ENCODE results near the gene DTHD1.

GRCh38 chr4:36285784-36286480 lies 4.5 kb downstream of the DTHD1 start:
- TF ChIP-seq EZH2 (IDR thresholded peaks at IDR 0.05; ENCODE audit: borderline replicate concordance, low read depth, low read length, severe bottlenecking): no peak
- no peak for TF ChIP-seq JUN (IDR thresholded peaks at IDR 0.05; ENCODE audit: borderline replicate concordance, insufficient read depth, insufficient read length, low read depth)
- no peak for TF ChIP-seq CTCF (IDR thresholded peaks at IDR 0.05; ENCODE audit: extremely low read depth in 1 of 2, insufficient read depth in 1 of 2, low read depth in 1 of 2, low read length in 2 of 2)
- no peak for TF ChIP-seq POLR2A (IDR thresholded peaks at IDR 0.05; ENCODE audit: low read depth, low read length)
- TF ChIP-seq POLR2AphosphoS5 (IDR thresholded peaks at IDR 0.05; ENCODE audit: insufficient read depth, low read depth, low read length): no peak
- no peak for TF ChIP-seq MAX (IDR thresholded peaks at IDR 0.05; ENCODE audit: insufficient read depth, insufficient read length)
- TF ChIP-seq MYC (IDR thresholded peaks at IDR 0.05; ENCODE audit: low read depth, low read length): no peak
- no peak for TF ChIP-seq FOS (IDR thresholded peaks at IDR 0.05; ENCODE audit: borderline replicate concordance, insufficient read depth, low read length)
- TF ChIP-seq GATA2 (IDR thresholded peaks at IDR 0.05; ENCODE audit: insufficient read depth, insufficient read length, low read depth, low read length): no peak
